GM12892 (cell line): ENCODE results near the gene FAM107B.
"Not testable (repeated sequence)": the region's sequence is repeated elsewhere in the genome, so short reads cannot be mapped to it uniquely, and the experiment has no call there.

Experiments used
- POLR2A ChIP-seq: IDR thresholded peaks from 2 replicates; pipeline ENCODE4 v1.6.1; 2011; ENCODE audit warnings: low read depth, low read length, control low read depth
- POLR2AphosphoS5 ChIP-seq: IDR thresholded peaks from 2 replicates; pipeline ENCODE4 v1.6.1; 2011; ENCODE audit warnings: low read depth, low read length, control low read depth

- TF ChIP-seq POLR2A, POLR2AphosphoS5: not testable (repeated sequence)
Measured at GRCh38 chr10:14816717-14817116, 42.0 kb upstream of the FAM107B start.
